HG02852 (cell line): ENCODE data around the gene ZNF528.
A peak's percentile ranks its signal among the peaks of the same experiment; 100 is the strongest.

Experiments used
- ATAC-seq: cut with Tn5 transposase; IDR thresholded peaks from one replicate; pipeline ENCODE4 v1.9.1; 2021; ENCODE audit warnings: mild to moderate bottlenecking, moderate library complexity; ENCODE audit not compliant: unreplicated experiment

The ZNF528 gene

GRCh38 chr19:52397310-52398080 lies at the start of gene ZNF528:
TSS of gene ZNF528 (plus strand) at chr19:52397849. CDS start at chr19:52402014, 4,165 bp downstream.
- peak; percentile 72 for ATAC-seq

GRCh38 chr19:52351512-52351911 lies 46.1 kb upstream of the ZNF528 start:
- ATAC-seq = no peak

- no peak for ATAC-seq
Measured at GRCh38 chr19:52366414-52366824, 31.2 kb upstream of the ZNF528 start.

- peak; percentile 83 for ATAC-seq
Measured at GRCh38 chr19:52369559-52370340, 27.9 kb upstream of the ZNF528 start, which contains the start of gene ZNF880. TSS of gene ZNF880 (plus strand) at chr19:52369923. CDS start at chr19:52369966, 43 bp downstream.

GRCh38 chr19:52370341-52370710 lies 27.3 kb upstream of the ZNF528 start:
- ATAC-seq = no peak

- ATAC-seq = no peak
Measured at GRCh38 chr19:52391135-52391534, 6.5 kb upstream of the ZNF528 start.

- no peak for ATAC-seq
Measured at GRCh38 chr19:52398081-52398441, 412 bp downstream of the ZNF528 start.

- ATAC-seq = no peak
Measured at GRCh38 chr19:52410276-52410675, 12.6 kb downstream of the ZNF528 start.

- no peak for ATAC-seq
Measured at GRCh38 chr19:52415711-52416110, 18.1 kb downstream of the ZNF528 start.

- ATAC-seq = no peak
Measured at GRCh38 chr19:52428937-52429336, 31.3 kb downstream of the ZNF528 start, which contains the start of gene ZNF534. TSS of gene ZNF534 (plus strand) at chr19:52429148. CDS start at chr19:52431475, 2,327 bp downstream.

GRCh38 chr19:52442179-52442578 lies 44.5 kb downstream of the ZNF528 start:
- ATAC-seq = no peak

- no peak for ATAC-seq
Measured at GRCh38 chr19:52444506-52444905, 46.9 kb downstream of the ZNF528 start.

- no peak for ATAC-seq
Measured at GRCh38 chr19:52451241-52451640, 53.6 kb downstream of the ZNF528 start.

GRCh38 chr19:52453324-52454094 lies 55.9 kb downstream of the ZNF528 start, which contains the start of gene ZNF578:
TSS of gene ZNF578 (plus strand) at chr19:52453553. CDS start at chr19:52501846, 48,293 bp downstream.
- no peak for ATAC-seq

GRCh38 chr19:52464798-52465470 lies 67.3 kb downstream of the ZNF528 start:
- no peak for ATAC-seq
